ENCODE measurements around the gene NBEA.

Gene NBEA

GRCh38 chr13:35501661-35502235 is 559.7 kb downstream of the NBEA start:
- DNase-seq (ENCODE audit: low read depth, low spot score): no peak

DNA sequence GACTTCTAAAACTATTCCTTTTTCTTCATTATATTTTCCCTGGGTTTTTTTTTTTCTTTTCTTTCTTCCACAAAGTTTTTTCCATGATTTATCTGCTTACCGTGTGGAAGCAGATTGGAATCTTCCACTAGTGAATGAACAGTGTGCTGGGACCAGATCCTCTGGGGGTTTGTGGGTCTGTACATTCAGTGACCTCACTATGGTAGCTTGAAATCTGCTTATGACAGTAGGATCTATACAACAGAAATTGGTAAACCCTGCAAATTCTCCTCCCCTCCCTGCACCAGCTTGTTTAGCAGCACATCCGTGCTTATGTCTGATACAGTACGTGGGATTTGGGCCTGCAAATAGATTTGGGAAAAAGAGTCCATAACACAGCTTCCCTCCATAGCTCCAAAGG is 560.4 kb downstream of the NBEA start:
- no peak for DNase-seq (ENCODE audit: low read depth, low spot score)

DNA sequence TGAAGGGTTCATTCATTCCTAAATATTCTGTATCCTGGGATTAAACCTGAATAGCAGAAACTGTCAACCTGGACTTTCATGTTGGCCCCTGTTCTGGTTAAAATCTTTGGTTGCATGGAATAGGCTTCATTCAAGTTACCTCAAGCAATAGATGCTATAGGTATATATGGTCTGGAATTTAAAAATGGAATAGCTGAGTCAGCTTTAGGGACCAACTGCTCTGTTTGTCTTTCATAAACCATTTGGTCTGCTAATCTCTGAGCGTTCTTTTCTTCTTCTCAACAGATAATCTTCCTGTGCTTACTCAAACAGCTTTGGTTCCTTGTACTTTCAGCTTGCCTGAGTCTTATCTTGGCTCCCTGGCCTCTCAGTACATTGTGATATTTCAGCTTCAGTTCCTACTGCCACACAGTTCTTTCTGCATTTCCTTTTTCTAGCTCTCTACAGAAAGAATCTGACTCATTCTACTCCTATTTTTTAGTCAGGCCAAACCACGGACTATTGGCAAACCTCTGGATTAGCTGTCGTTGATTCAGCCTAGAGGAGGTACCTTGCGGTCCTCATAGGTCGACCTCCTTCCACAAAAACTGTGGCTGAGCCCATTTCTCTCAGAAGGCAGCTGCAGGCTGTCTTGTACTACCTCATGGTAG is 570.3 kb downstream of the NBEA start:
- no peak for DNase-seq (ENCODE audit: low read depth, low spot score)

DNA sequence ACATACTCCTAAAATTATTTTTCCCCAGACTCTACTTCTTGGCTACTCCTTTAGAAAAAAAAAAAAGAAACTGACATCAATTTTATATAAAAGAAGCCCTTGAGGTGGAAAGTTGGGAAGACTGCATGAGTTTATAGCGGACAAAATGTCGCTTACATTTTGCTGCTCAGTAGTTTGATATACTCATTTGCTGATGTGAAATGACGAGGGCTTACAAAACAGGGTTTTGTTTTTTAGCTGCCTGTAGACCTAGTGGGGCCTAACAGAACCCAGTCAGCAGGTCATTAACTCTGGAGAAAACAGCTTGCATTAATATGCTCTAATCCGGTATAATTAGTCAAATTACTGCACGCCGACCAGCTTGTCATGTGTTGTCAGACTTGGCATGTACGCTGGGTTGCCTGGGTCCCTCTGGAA is 572.0 kb downstream of the NBEA start:
- DNase-seq (ENCODE audit: low read depth, low spot score): no peak

GRCh38 chr13:35514801-35515502 is 572.9 kb downstream of the NBEA start:
- no peak for DNase-seq (ENCODE audit: low read depth, low spot score)

GRCh38 chr13:35518337-35518946 is 576.4 kb downstream of the NBEA start:
- DNase-seq (ENCODE audit: low read depth, low spot score): no peak

- DNase-seq (ENCODE audit: low read depth, low spot score): no peak
Measured at GRCh38 chr13:35524171-35524570, 582.1 kb downstream of the NBEA start.

DNA sequence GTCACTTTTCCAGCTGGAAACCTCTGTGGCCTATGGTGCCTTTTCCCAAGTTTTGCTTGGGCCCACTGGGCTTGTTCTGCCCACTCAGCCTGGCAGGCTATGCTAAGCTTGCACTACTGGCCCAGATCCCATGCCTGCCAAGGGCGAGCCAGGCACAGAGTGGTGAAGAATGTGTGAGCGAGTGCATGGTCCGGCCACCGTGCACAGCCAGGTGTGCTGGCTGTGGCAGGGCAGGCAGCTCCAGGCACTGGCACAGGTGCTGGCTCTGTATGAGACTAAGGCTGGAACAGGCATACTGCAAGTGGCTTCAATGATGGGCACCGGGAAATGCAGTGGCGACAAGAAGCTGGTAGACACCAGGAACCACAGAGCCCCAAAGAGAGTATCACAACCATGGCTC is 584.5 kb downstream of the NBEA start:
- no peak for DNase-seq (ENCODE audit: low read depth, low spot score)

DNA sequence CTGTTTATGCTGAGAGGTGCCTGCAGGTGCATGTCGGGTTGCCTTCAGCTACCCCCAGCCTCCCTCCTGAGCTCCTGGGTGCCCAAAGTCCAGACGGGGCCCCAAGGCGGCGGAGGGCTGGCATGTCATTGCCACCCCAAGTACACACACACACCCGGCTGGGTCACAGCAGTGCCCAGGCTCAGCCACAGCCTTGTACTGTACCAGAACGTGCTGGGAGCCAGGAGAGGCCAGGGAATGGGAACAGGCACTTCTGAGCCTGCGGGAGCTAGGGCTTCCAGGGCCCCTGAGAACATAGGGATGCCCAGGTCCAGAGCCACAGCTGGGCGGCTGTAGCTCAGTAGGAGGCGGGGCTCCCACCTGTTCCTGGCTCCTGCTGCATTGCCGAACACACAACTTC is 585.4 kb downstream of the NBEA start:
- DNase-seq (ENCODE audit: low read depth, low spot score): no peak

- DNase-seq (ENCODE audit: low read depth, low spot score): no peak
Measured at GRCh38 chr13:35530147-35530546, 588.1 kb downstream of the NBEA start.

DNA sequence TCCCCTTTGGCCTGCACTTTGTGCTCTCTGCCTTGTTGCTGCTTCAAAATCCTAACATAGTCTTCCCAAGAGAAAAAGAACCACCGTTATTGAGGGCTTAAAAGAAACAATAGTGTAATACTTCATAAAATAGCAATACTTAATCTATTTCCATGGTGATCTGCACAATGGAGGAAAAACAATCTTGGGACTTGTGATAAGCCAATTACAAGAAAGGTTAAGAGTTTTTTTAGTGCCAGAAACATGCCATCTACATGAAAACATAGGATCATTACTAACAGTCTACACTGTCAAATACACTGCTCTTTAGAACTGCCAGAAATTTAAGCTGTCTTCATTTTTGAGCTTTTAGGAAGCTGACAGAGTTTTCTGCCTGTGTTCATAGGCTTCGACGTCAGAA is 588.5 kb downstream of the NBEA start:
- DNase-seq (ENCODE audit: low read depth, low spot score): no peak

DNA sequence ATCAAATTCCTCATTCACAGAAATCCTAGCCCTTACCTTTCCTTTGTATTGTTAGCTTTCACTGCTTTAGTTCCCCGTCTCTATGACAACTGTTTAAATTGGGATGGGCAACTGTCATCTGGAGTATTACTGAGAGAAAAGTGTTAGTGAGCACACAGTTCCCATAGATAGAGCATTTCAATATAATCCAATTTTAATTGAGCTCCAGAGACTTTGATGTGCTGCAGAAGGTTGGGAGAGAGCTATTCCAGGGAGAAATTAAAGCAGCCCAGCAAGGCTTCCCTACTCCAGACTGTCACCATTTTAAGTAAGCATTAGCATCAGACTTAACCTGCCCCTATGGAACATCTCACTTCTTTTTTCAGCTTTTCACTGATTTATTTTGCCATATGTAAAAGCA is 589.5 kb downstream of the NBEA start:
- no peak for DNase-seq (ENCODE audit: low read depth, low spot score)

- no peak for DNase-seq (ENCODE audit: low read depth, low spot score)
Measured at GRCh38 chr13:35534343-35534742, 592.3 kb downstream of the NBEA start.

GRCh38 chr13:35548790-35549189 is 606.7 kb downstream of the NBEA start:
- DNase-seq (ENCODE audit: low read depth, low spot score): no peak

- no peak for DNase-seq (ENCODE audit: low read depth, low spot score)
Measured at GRCh38 chr13:35549481-35549880, 607.4 kb downstream of the NBEA start.

GRCh38 chr13:35552172-35552844 is 610.2 kb downstream of the NBEA start:
- DNase-seq (ENCODE audit: low read depth, low spot score): no peak

DNA sequence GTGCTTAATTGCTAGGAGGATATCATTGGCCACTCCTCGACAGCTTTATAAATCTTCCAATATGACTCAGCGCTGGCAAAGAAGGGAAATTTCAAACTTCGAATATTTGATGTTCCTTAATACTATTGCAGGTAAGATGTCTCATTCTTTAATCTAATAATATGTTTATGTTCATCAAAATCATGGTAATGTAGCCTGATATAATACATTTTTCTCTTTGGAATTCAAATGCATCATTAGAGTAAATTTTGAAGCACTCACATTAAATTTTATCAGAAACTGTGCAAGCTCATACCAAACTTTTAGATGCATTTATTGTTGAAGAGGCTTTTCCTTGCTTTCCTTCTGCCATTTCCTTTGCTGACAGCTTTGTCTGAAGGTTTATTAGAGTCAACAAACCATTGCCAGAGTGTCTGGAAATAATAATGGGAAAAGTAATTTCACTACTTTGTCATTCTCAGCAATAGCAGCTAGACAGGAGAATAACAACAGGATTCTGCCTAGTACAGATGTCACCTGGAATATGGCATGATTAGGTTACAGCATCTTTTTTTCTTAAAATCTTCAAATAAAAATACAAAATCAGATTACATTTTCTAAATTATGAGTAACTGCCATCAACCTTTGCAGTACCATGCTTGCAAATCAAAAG is 613.0 kb downstream of the NBEA start:
- no peak for DNase-seq (ENCODE audit: low read depth, low spot score)

GRCh38 chr13:35557475-35557874 is 615.4 kb downstream of the NBEA start:
- DNase-seq (ENCODE audit: low read depth, low spot score): no peak

GRCh38 chr13:35561540-35561939 is 619.5 kb downstream of the NBEA start:
- no peak for DNase-seq (ENCODE audit: low read depth, low spot score)

DNA sequence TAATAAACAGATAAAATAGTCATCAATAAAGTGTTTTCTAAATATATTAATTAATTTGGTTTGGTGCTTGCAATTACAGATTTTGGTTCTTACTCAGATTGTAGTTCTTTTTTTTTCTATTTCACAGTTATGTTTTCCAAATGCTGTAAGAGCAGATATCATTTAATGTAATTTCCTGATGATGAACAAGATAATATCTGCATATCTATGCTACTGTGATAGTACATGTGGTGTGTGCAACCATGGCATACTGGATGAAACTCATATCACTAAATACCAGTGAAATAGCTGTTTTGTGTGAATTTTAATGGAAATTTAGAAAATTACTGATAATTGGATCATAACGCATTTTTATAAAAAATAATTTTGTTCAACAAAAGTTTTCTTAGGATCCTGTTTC is 623.2 kb downstream of the NBEA start:
- no peak for DNase-seq (ENCODE audit: low read depth, low spot score)

GRCh38 chr13:35566340-35566739 is 624.3 kb downstream of the NBEA start:
- DNase-seq (ENCODE audit: low read depth, low spot score): no peak
